RWPE1 (cell line): Measurements from ENCODE around the gene ANKRD55.

Source experiments
- CTCF ChIA-PET: fragments of 350-600 bp; sonication (Branson Sonifier 250); formaldehyde crosslinking; extraction: SDS; loops from one replicate; lab custom pipeline; 2021; lab: Yijun Ruan, JAX
- POLR2A ChIA-PET: fragments of 400-600 bp; formaldehyde crosslinking; extraction: SDS; loops from one replicate; lab custom pipeline; 2020; ENCODE audit warnings: antibody characterized with exemption; ENCODE audit not compliant: low non-redundant PET; lab: Yijun Ruan, JAX
- DNase-seq: peaks from one replicate; pipeline ENCODE4 v3.0.0; 2012; ENCODE audit warnings: low spot score
- H3K27ac ChIP-seq: fragments of 450-650 bp; 2 replicates; pipeline ENCODE4 v1.5.1; 2017
- CTCF ChIP-seq: fragments of 450-650 bp; conservative IDR thresholded peaks from 2 replicates; pipeline ENCODE4 v1.5.1; 2017; ENCODE audit warnings: low read depth, mild to moderate bottlenecking

The ANKRD55 gene

GRCh38 chr5:56233230-56233629 lies at the start of gene ANKRD55:
Gene ANKRD55, minus strand, starts transcription at chr5:56233330. Its CDS starts 417 bp downstream, at chr5:56232913.
- no peak for DNase-seq
- no peak for TF ChIP-seq CTCF
- ChIA-PET POLR2A (no interaction called here), CTCF (interaction anchor here (0.6 to 0.8 kb wide), 2 partner anchors 31 to 297 kb away, joined by 3 read pairs; no protein-coding TSS in a partner anchor)
- H3K27ac ChIP-seq: no peak within 1 kb of the TSS

GRCh38 chr5:56282216-56282615 lies 49.1 kb upstream of the ANKRD55 start:
- ChIA-PET CTCF (interaction anchor here (0.7 kb wide), 1 partner anchor 335 kb away, joined by 4 read pairs; no protein-coding TSS in a partner anchor), POLR2A (no interaction called here)
- no peak for DNase-seq
- H3K27ac ChIP-seq: no peak overlapping the region
- no peak for TF ChIP-seq CTCF

- ChIA-PET POLR2A (no interaction called here), CTCF (interaction anchor here (0.6 to 0.7 kb wide), 3 partner anchors 12 to 356 kb away, joined by 3 to 6 read pairs (median 4); no protein-coding TSS in a partner anchor)
- no peak overlapping the region for H3K27ac ChIP-seq
- no peak for DNase-seq
- no peak for TF ChIP-seq CTCF
Observed at GRCh38 chr5:56281489-56282165, 48.5 kb upstream of the ANKRD55 start.

- peak; percentile 67 for DNase-seq
- H3K27ac ChIP-seq: no peak overlapping the region
- ChIA-PET POLR2A (no interaction called here), CTCF (interaction anchor here (0.5 kb wide), 1 partner anchor 44 kb away, joined by 4 read pairs; no protein-coding TSS in a partner anchor)
- no peak for TF ChIP-seq CTCF
Observed at GRCh38 chr5:56279979-56280378, 46.8 kb upstream of the ANKRD55 start.

- CTCF ChIA-PET: interaction anchor here (0.6 kb wide), 1 partner anchor 82 kb away, joined by 4 read pairs; no protein-coding TSS in a partner anchor
Observed at GRCh38 chr5:56279291-56279690, 46.2 kb upstream of the ANKRD55 start.

GRCh38 chr5:56278335-56278753 lies 45.2 kb upstream of the ANKRD55 start:
- no peak overlapping the region for H3K27ac ChIP-seq
- ChIA-PET POLR2A (no interaction called here), CTCF (no interaction called here)
- no peak for TF ChIP-seq CTCF
- no peak for DNase-seq

More at GRCh38 chr5:56279291-56279690, 46.2 kb upstream of the ANKRD55 start:
- H3K27ac ChIP-seq: peak overlapping the region; percentile 0; the same call in 1 of the 2 replicates
- DNase-seq: no peak
- POLR2A ChIA-PET: no interaction called here
- TF ChIP-seq CTCF: no peak
